ENCODE results near the gene DAPK1.

The DAPK1 gene

GRCh38 chr9:87491523-87491922 is 6.1 kb upstream of the DAPK1 start:
- no peak overlapping the region for H3K4me3 Mint-ChIP-seq
- peaks cover 14% of the 10 kb centered on the region for H3K4me1 Mint-ChIP-seq
- TF ChIP-seq CTCF (IDR thresholded peaks at IDR 0.05; ENCODE audit: unreplicated experiment in 3 of 3), result no peak
- H3K27ac Mint-ChIP-seq, result no peak overlapping the region
- H3K9me3 Mint-ChIP-seq, result no peaks in the 10 kb centered on the region
- no peaks in the 10 kb centered on the region for H3K36me3 Mint-ChIP-seq (ENCODE audit: low read depth)
- H3K27me3 Mint-ChIP-seq (ENCODE audit: low read depth), result peaks cover 28% of the 10 kb centered on the region

- H3K36me3 Mint-ChIP-seq (ENCODE audit: low read depth), result no peaks in the 10 kb centered on the region
- TF ChIP-seq CTCF (IDR thresholded peaks at IDR 0.05; ENCODE audit: unreplicated experiment in 3 of 3), result no peak
- peaks cover 24% of the 10 kb centered on the region for H3K27me3 Mint-ChIP-seq (ENCODE audit: low read depth)
- H3K4me3 Mint-ChIP-seq, result no peak overlapping the region
- H3K27ac Mint-ChIP-seq, result no peak overlapping the region
- H3K4me1 Mint-ChIP-seq, result peaks cover 14% of the 10 kb centered on the region
- no peaks in the 10 kb centered on the region for H3K9me3 Mint-ChIP-seq
Observed at GRCh38 chr9:87492642-87493041, 5.0 kb upstream of the DAPK1 start.

GRCh38 chr9:87494970-87495471 is 2.6 kb upstream of the DAPK1 start:
- TF ChIP-seq CTCF (IDR thresholded peaks at IDR 0.05; ENCODE audit: unreplicated experiment in 3 of 3), result no peak
- peaks cover 30% of the 10 kb centered on the region for H3K27me3 Mint-ChIP-seq (ENCODE audit: low read depth)
- peak overlapping the region; percentile 42 to 61 (median 55) for H3K27ac Mint-ChIP-seq
- no peaks in the 10 kb centered on the region for H3K9me3 Mint-ChIP-seq
- H3K4me1 Mint-ChIP-seq, result peaks cover 29% of the 10 kb centered on the region
- H3K36me3 Mint-ChIP-seq (ENCODE audit: low read depth), result peaks cover 5% of the 10 kb centered on the region
- H3K4me3 Mint-ChIP-seq, result peak overlapping the region; percentile 38 to 74 (median 51)

- no peak for TF ChIP-seq CTCF (IDR thresholded peaks at IDR 0.05; ENCODE audit: unreplicated experiment in 3 of 3)
- H3K4me1 Mint-ChIP-seq, result peaks cover 40% of the 10 kb centered on the region
- no peaks in the 10 kb centered on the region for H3K9me3 Mint-ChIP-seq
- H3K27me3 Mint-ChIP-seq (ENCODE audit: low read depth), result peaks cover 18% of the 10 kb centered on the region
- peaks cover 13% of the 10 kb centered on the region for H3K36me3 Mint-ChIP-seq (ENCODE audit: low read depth)
- peak overlapping the region; percentile 89 to 97 (median 92) for H3K4me3 Mint-ChIP-seq
- peak overlapping the region; percentile 30 to 92 (median 81) for H3K27ac Mint-ChIP-seq
Observed at GRCh38 chr9:87497080-87497603, 525 bp upstream of the DAPK1 start.

- H3K27ac Mint-ChIP-seq, result peak overlapping the region; percentile 81 to 94 (median 92)
- H3K27me3 Mint-ChIP-seq (ENCODE audit: low read depth), result peaks cover 10% of the 10 kb centered on the region
- TF ChIP-seq CTCF (IDR thresholded peaks at IDR 0.05; ENCODE audit: unreplicated experiment in 3 of 3), result peak; percentile 23 to 43 (median 38)
- peaks cover 46% of the 10 kb centered on the region for H3K4me1 Mint-ChIP-seq
- no peaks in the 10 kb centered on the region for H3K9me3 Mint-ChIP-seq
- peak overlapping the region; percentile 92 to 97 (median 95) for H3K4me3 Mint-ChIP-seq
- peaks cover 18% of the 10 kb centered on the region for H3K36me3 Mint-ChIP-seq (ENCODE audit: low read depth)
Observed at GRCh38 chr9:87498046-87498810, 561 bp downstream of the DAPK1 start.
